Measurements from ENCODE around the gene GPR135.

DNA sequence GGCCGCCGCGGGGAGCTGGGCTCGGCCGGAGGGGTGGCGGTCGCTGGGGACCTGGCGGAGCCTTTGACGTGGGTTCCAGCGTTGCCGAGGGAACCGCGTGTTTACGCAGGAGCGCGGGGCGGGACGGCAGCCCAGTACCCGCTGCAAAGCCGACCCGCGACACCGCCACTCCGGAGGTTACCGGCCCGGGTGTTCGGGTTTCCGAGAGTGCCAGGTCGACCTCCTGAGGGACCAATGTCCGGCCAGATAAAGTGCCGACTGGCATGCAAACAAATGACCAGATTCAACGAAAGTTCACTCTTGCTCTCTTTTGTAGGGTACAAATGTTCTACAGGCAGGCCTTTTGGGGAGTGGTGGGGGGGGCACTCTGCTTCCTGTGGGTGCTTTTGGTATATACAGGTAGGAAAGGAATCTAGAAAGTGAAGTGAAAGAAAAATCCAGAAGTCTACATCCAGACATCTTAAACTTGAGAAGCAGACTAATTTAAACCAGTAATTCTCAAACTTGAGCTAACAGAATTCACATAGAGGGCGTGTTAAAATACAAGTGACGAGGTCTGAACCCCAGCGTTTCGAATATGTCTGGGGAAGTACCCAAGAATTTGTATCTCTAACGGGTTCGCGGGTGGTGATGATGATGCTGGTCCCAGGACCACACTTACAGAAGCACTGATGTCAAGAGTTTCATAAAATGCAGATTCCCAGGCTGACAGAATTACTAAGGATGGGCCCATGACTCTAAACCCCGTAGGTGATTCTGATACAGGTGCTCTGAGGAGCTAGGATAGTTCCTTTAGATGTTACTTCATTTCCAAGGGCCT, at the start of gene GPR135:
- TF ChIP-seq, protein P1, sequence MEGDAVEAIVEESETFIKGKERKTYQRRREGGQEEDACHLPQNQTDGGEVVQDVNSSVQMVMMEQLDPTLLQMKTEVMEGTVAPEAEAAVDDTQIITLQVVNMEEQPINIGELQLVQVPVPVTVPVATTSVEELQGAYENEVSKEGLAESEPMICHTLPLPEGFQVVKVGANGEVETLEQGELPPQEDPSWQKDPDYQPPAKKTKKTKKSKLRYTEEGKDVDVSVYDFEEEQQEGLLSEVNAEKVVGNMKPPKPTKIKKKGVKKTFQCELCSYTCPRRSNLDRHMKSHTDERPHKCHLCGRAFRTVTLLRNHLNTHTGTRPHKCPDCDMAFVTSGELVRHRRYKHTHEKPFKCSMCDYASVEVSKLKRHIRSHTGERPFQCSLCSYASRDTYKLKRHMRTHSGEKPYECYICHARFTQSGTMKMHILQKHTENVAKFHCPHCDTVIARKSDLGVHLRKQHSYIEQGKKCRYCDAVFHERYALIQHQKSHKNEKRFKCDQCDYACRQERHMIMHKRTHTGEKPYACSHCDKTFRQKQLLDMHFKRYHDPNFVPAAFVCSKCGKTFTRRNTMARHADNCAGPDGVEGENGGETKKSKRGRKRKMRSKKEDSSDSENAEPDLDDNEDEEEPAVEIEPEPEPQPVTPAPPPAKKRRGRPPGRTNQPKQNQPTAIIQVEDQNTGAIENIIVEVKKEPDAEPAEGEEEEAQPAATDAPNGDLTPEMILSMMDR (conservative IDR thresholded peaks at IDR 0.05; ENCODE audit: low read depth, low read length), result no peak
- TF ChIP-seq EZH2phosphoT487 (IDR thresholded peaks at IDR 0.05; ENCODE audit: borderline replicate concordance, low read length), result no peak
